ENCODE results near the gene SNCAIP.

- TF ChIP-seq CSRNP3 (CRISPR knock-in tag; IDR thresholded peaks at IDR 0.05) (no peak), ARNTL (CRISPR knock-in tag; IDR thresholded peaks at IDR 0.05; ENCODE audit: borderline replicate concordance, low read depth) (no peak), CREB5 (CRISPR knock-in tag; IDR thresholded peaks at IDR 0.05; ENCODE audit: low read depth) (no peak), ISL1 (CRISPR knock-in tag; IDR thresholded peaks at IDR 0.05) (no peak), PATZ1 (CRISPR knock-in tag; IDR thresholded peaks at IDR 0.05; ENCODE audit: borderline replicate concordance) (no peak), ZFP30 (CRISPR knock-in tag; IDR thresholded peaks at IDR 0.05) (no peak), ZNF565 (CRISPR knock-in tag; conservative IDR thresholded peaks at IDR 0.05; ENCODE audit: low read depth) (no peak), RARB (CRISPR knock-in tag; IDR thresholded peaks at IDR 0.05) (no peak), ZFP3 (CRISPR knock-in tag; IDR thresholded peaks at IDR 0.05) (no peak), PPARA (CRISPR knock-in tag; IDR thresholded peaks at IDR 0.05; ENCODE audit: borderline replicate concordance) (no peak), TSHZ2 (CRISPR knock-in tag; IDR thresholded peaks at IDR 0.05) (no peak), ZC3H10 (CRISPR knock-in tag; IDR thresholded peaks at IDR 0.05) (no peak), POU6F1 (CRISPR knock-in tag; IDR thresholded peaks at IDR 0.05; ENCODE audit: borderline replicate concordance, low read depth) (no peak)
Observed at GRCh38 chr5:122498163-122498562, 186.1 kb downstream of the SNCAIP start.

All from SK-N-SH treated with all-trans-retinoic acid at 6 μM for 48 hours (cell line).